Body of pancreas (tissue), 4 donors: Measurements from ENCODE around the gene ACSF3. TPM values are rescaled to one million over a fixed set of nuclear protein-coding genes. Genes with fewer than 3 reads are reported as not detected.

Source experiments
- ATAC-seq: fragments of 150-250 bp; one replicate; pipeline ENCODE4 v1.9.1; 2016
- DNase-seq, 4 donors: peaks; one replicate each; pipeline ENCODE4 v3.0.0-alpha.2; 2019
- H3K27ac ChIP-seq, 4 donors: fragments of 200-600 bp; sonication (generic); 1 replicate in 3 of 4; 2 replicates in 1 of 4; pipeline versions ENCODE4 v1.5.1 to v1.6.1; 2016 to 2019; ENCODE audit warnings: mild to moderate bottlenecking in 1 of 4, mixed read lengths in 1 of 4, moderate library complexity in 1 of 4
- H3K27me3 ChIP-seq, 2 donors: fragments of 200-600 bp; sonication (generic); one replicate each; pipeline ENCODE4 v1.6.0; 2016; ENCODE audit warnings: mild to moderate bottlenecking in 1 of 2
- H3K36me3 ChIP-seq, 2 donors: fragments of 200-600 bp; sonication (generic); replicated peaks in 1 of 2; 2 replicates each; pipeline ENCODE4 v1.5.1; 2016; ENCODE audit warnings: low read depth in 2 of 2; ENCODE audit not compliant: insufficient read depth in 1 of 2
- H3K4me1 ChIP-seq: fragments of 200-600 bp; sonication (generic); one replicate; pipeline ENCODE4 v1.6.0; 2016
- H3K4me3 ChIP-seq, 2 donors: fragments of 200-600 bp; sonication (generic); 1 replicate in 1 of 2; 2 replicates in 1 of 2; pipeline ENCODE4 v1.5.1; 2016 to 2019
- H3K9me3 ChIP-seq, 3 donors: fragments of 200-600 bp; sonication (generic); 1 replicate in 2 of 3; 2 replicates in 1 of 3; pipeline ENCODE4 v1.5.1; 2016
- POLR2A ChIP-seq, 3 donors: fragments of 450-650 bp; IDR thresholded peaks; one replicate each; pipeline ENCODE4 v1.6.1; 2016; ENCODE audit warnings: antibody characterized with exemption in 3 of 3, mild to moderate bottlenecking in 2 of 3
- WGBS, 2 donors: methylation state at CpG; one replicate each; pipeline ENCODE4 v1.1.5; 2017; 5-methylcytosine and 5-hydroxymethylcytosine counted together
- intact Hi-C: fragments of 100-400 bp; cut with DNase I; formaldehyde crosslinking; loops from one replicate; pipeline ENCODE4 v1.15.1; 2023
- total RNA-seq, 2 donors: library from RNA; depleted of rRNA; stranded (reverse); fragments of >200 nt; gene quantifications; one replicate each; pipeline ENCODE4 v1.1.0, GENCODE V29; 2016
- TF ChIP-seq, protein P1 (sequence below), 7 experiments: fragments of 450-650 bp in 4 of 7; fragments of 200-600 bp in 3 of 7; sonication (generic) in 3 of 7; IDR thresholded peaks; one replicate each; pipeline ENCODE4 v1.5.1; 2016 to 2019; ENCODE audit warnings: antibody characterized with exemption in 7 of 7

ACSF3 gene
- total RNA-seq, 2 donors from 2014 or later = 22.1 to 48.8 TPM

DNA sequence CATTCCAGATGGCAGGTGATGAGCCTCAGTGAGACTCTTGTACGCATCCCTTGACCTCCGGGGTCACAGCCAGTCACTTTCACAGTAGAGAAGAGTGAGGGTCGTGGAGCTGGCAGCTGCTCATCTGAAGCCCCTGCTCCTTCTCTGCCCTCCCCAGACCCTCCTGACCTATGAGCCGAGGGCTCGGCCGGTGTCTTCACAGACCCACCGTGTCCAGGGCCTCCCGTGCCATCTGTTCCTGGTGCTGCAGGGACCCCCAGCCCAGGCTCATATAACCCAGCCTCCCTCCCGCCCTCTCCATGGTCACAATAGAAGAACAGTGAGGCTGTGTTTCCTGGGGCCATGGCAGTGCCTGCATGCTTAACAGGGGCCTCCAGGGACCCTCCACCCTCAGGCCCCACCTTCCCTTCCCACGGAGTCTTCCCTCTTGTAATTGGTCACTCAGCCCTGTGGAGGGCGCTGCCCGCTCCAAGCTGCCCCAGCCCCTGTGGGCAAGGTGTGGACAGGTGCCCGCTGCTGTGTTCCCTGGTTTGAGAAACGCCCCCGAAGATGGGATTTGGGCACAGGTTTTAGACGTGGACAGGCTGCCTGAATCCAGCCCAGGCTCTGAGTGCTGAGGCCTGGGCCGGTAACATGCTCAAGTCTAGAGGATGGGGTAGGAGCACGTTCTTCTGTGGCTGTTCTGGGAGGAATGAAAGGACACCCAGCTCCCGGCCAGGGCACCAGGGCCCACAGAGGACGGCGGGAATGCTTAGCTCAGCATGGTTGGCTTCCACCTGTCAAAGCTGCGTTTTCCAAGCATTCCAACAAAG, 38.7 kb downstream of the ACSF3 start:
- intact Hi-C loops = no loop called here
- no peak for DNase-seq

DNA sequence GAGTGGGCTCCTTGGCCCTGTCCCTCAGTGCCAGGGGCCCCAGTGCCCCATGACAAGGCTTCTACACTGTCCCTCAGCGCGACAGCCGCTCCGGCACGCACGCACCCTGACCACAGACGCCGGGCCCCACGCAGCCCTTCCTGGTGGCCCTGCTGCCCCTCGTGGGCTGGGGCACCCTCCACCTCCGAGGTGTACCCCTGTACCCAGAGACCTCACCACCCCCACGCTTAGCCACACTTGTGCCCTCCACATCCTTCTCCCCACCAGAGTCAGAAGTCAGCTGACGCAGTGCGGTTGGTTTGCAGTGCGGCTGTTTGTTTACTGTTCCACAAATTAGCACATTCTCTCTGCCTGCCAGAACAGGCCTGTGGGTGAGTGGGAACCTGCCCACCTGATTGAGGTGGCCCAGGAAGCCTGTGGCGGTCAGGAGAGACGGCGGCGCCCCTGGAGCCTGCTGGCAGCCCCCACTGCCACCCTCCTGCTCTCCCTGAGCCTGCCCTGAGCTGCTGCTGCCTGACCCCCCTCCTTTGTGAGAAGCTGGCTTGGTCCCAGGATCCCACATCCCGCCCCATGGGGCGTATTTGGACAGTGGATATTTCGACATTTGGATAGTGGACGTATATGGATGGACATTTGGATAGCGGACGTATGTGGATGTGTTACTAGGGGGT, 39.9 kb downstream of the ACSF3 start:
- intact Hi-C loops = no loop called here
- no peaks in the 10 kb centered on the region for H3K27me3 ChIP-seq
- peaks cover 0 to 7% of the 10 kb centered on the region in 2 donors for H3K36me3 ChIP-seq
- no peak for TF ChIP-seq POLR2A (IDR thresholded peaks at IDR 0.05)
- TF ChIP-seq, protein P1, sequence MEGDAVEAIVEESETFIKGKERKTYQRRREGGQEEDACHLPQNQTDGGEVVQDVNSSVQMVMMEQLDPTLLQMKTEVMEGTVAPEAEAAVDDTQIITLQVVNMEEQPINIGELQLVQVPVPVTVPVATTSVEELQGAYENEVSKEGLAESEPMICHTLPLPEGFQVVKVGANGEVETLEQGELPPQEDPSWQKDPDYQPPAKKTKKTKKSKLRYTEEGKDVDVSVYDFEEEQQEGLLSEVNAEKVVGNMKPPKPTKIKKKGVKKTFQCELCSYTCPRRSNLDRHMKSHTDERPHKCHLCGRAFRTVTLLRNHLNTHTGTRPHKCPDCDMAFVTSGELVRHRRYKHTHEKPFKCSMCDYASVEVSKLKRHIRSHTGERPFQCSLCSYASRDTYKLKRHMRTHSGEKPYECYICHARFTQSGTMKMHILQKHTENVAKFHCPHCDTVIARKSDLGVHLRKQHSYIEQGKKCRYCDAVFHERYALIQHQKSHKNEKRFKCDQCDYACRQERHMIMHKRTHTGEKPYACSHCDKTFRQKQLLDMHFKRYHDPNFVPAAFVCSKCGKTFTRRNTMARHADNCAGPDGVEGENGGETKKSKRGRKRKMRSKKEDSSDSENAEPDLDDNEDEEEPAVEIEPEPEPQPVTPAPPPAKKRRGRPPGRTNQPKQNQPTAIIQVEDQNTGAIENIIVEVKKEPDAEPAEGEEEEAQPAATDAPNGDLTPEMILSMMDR (IDR thresholded peaks at IDR 0.05) = no peak
- H3K4me1 ChIP-seq = no peaks in the 10 kb centered on the region
- peak in 1 of 4 donors; percentile 2 for DNase-seq
- ATAC-seq = no peak
- no peak overlapping the region for H3K4me3 ChIP-seq
- H3K27ac ChIP-seq = no peak overlapping the region
- peaks cover 0 to 5% (median 0%) of the 10 kb centered on the region in 3 donors for H3K9me3 ChIP-seq
- WGBS, 2 donors = 96% methylated on average over 20 to 25 of the region's 25 CpGs

More for the DNA sequence above, 38.7 kb downstream of the ACSF3 start:
- Histone ChIP-seq H3K9me3 (peaks cover 0 to 5% (median 0%) of the 10 kb centered on the region in 3 donors), H3K27ac (no peak overlapping the region), H3K36me3 (peaks cover 0 to 7% of the 10 kb centered on the region in 2 donors), H3K27me3 (no peaks in the 10 kb centered on the region), H3K4me3 (no peak overlapping the region), H3K4me1 (no peaks in the 10 kb centered on the region)
- ATAC-seq = no peak
- no peak for TF ChIP-seq POLR2A (IDR thresholded peaks at IDR 0.05)
- TF ChIP-seq, protein P1 (IDR thresholded peaks at IDR 0.05) = no peak
- WGBS, 2 donors = 92 to 93% methylated on average over 13 to 22 of the region's 22 CpGs

DNA sequence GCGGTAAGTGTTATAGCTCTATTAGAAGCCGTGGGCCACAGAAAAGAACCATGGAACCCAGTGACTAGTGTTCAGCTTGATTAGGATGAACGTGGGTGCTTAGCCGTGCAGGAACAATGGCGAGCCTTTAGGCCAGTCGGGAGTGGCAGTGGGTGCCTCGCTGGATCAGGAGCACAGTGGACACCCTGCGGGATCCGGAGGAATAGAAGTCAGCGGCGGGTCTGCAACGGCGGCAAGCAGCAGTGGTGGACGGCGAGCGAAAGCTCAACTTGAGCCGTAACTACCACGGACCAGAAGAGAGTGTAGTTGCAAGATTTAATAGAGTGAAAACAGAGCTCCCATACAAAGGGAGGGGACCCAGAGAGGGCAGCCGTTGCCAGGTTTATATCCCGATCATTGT, 40.6 kb downstream of the ACSF3 start:
- Histone ChIP-seq H3K36me3 (peaks cover 0 to 7% of the 10 kb centered on the region in 2 donors), H3K4me1 (no peaks in the 10 kb centered on the region), H3K27ac (no peak overlapping the region), H3K4me3 (no peak overlapping the region), H3K27me3 (no peaks in the 10 kb centered on the region), H3K9me3 (peaks cover 0 to 5% (median 0%) of the 10 kb centered on the region in 3 donors)
- DNase-seq (no peak), ATAC-seq (no peak)
- intact Hi-C loops = no loop called here
- WGBS, 2 donors = 96% methylated on average over 19 to 20 of the region's 20 CpGs
- TF ChIP-seq, protein P1 (IDR thresholded peaks at IDR 0.05) = no peak
- no peak for TF ChIP-seq POLR2A (IDR thresholded peaks at IDR 0.05)

DNA sequence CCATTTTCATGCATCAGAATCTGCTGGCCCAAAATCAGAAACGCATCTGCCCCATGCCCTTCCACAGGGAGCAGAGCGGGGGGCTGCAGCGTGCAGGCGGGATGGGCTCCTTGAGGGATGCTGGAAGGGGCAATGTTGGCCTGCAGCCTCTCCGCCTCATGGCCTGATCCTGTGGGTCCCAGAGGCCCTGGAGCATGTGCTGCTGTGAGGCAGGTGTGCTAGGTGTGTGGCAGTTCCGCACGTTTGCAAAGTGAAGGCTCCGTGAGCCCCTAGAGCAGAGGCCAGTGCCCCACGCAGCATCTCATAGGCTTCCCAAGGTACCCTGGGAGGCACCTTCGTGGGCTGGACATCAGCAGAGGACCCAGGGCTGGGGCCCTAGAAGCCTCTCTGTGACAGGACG, 41.5 kb downstream of the ACSF3 start:
- intact Hi-C loops = no loop called here

More for the DNA sequence above, 41.5 kb downstream of the ACSF3 start:
- TF ChIP-seq POLR2A (IDR thresholded peaks at IDR 0.05) = no peak
- TF ChIP-seq, protein P1 (IDR thresholded peaks at IDR 0.05) = no peak
- peaks cover 0 to 7% of the 10 kb centered on the region in 2 donors for H3K36me3 ChIP-seq
- H3K4me1 ChIP-seq = no peaks in the 10 kb centered on the region
- DNase-seq = no peak
- peaks cover 0 to under 1% (median 0%) of the 10 kb centered on the region in 3 donors for H3K9me3 ChIP-seq
- ATAC-seq = no peak
- H3K4me3 ChIP-seq = no peak overlapping the region
- H3K27me3 ChIP-seq = no peaks in the 10 kb centered on the region
- no peak overlapping the region for H3K27ac ChIP-seq
- WGBS, 2 donors = 94% methylated on average over 8 to 11 of the region's 11 CpGs
